ENCODE results near the gene OVOL2.

The OVOL2 gene

GRCh38 chr20:18007534-18008292 lies 50.0 kb downstream of the OVOL2 start:
- TF ChIP-seq GATA3 (IDR thresholded peaks at IDR 0.05; ENCODE audit: low read depth, low read length), result no peak
- no peak for TF ChIP-seq GATA2 (IDR thresholded peaks at IDR 0.05; ENCODE audit: low read depth, low read length)

- TF ChIP-seq GATA3 (IDR thresholded peaks at IDR 0.05; ENCODE audit: low read depth, low read length) (no peak), GATA2 (IDR thresholded peaks at IDR 0.05; ENCODE audit: low read depth, low read length) (no peak)
Observed at GRCh38 chr20:18006684-18007083, 51.0 kb downstream of the OVOL2 start.

GRCh38 chr20:18005990-18006364 lies 51.7 kb downstream of the OVOL2 start:
- TF ChIP-seq GATA3 (IDR thresholded peaks at IDR 0.05; ENCODE audit: low read depth, low read length), result no peak
- TF ChIP-seq GATA2 (IDR thresholded peaks at IDR 0.05; ENCODE audit: low read depth, low read length), result no peak

- no peak for TF ChIP-seq GATA3 (IDR thresholded peaks at IDR 0.05; ENCODE audit: low read depth, low read length)
- TF ChIP-seq GATA2 (IDR thresholded peaks at IDR 0.05; ENCODE audit: low read depth, low read length), result no peak
Observed at GRCh38 chr20:18005170-18005989, 52.3 kb downstream of the OVOL2 start.

GRCh38 chr20:18004384-18005031 lies 53.2 kb downstream of the OVOL2 start:
- no peak for TF ChIP-seq GATA2 (IDR thresholded peaks at IDR 0.05; ENCODE audit: low read depth, low read length)

- TF ChIP-seq GATA3 (IDR thresholded peaks at IDR 0.05; ENCODE audit: low read depth, low read length) (no peak), GATA2 (IDR thresholded peaks at IDR 0.05; ENCODE audit: low read depth, low read length) (no peak)
Observed at GRCh38 chr20:18003897-18004296, 53.8 kb downstream of the OVOL2 start.

GRCh38 chr20:18001131-18001921 lies 56.4 kb downstream of the OVOL2 start:
- TF ChIP-seq GATA2 (IDR thresholded peaks at IDR 0.05; ENCODE audit: low read depth, low read length) (no peak), GATA3 (IDR thresholded peaks at IDR 0.05; ENCODE audit: low read depth, low read length) (no peak)

- TF ChIP-seq GATA3 (IDR thresholded peaks at IDR 0.05; ENCODE audit: low read depth, low read length) (no peak), GATA2 (IDR thresholded peaks at IDR 0.05; ENCODE audit: low read depth, low read length) (no peak)
Observed at GRCh38 chr20:17999566-17999965, 58.1 kb downstream of the OVOL2 start.

GRCh38 chr20:17998446-17998845 lies 59.3 kb downstream of the OVOL2 start:
- TF ChIP-seq GATA2 (IDR thresholded peaks at IDR 0.05; ENCODE audit: low read depth, low read length) (no peak), GATA3 (IDR thresholded peaks at IDR 0.05; ENCODE audit: low read depth, low read length) (no peak)

GRCh38 chr20:17995967-17996819 lies 61.5 kb downstream of the OVOL2 start:
- TF ChIP-seq GATA3 (IDR thresholded peaks at IDR 0.05; ENCODE audit: low read depth, low read length) (no peak), GATA2 (IDR thresholded peaks at IDR 0.05; ENCODE audit: low read depth, low read length) (no peak)

GRCh38 chr20:17993546-17993945 lies 64.2 kb downstream of the OVOL2 start:
- TF ChIP-seq GATA2 (IDR thresholded peaks at IDR 0.05; ENCODE audit: low read depth, low read length) (no peak), GATA3 (IDR thresholded peaks at IDR 0.05; ENCODE audit: low read depth, low read length) (no peak)

GRCh38 chr20:17992847-17993513 lies 64.7 kb downstream of the OVOL2 start:
- TF ChIP-seq GATA2 (IDR thresholded peaks at IDR 0.05; ENCODE audit: low read depth, low read length) (no peak), GATA3 (IDR thresholded peaks at IDR 0.05; ENCODE audit: low read depth, low read length) (no peak)
